H1 (cell line): Measurements from ENCODE around the gene MGAT5B. TPM values are rescaled to one million over a fixed set of nuclear protein-coding genes. Genes with fewer than 3 reads are reported as not detected.

ENCODE experiments used
- ATF2 ChIP-seq: IDR thresholded peaks from 2 replicates; pipeline ENCODE4 v1.6.1; 2012; ENCODE audit warnings: low read length, inconsistent platforms
- CEBPB ChIP-seq: IDR thresholded peaks from 2 replicates; pipeline ENCODE4 v1.6.1; 2012; ENCODE audit warnings: low read depth, low read length
- CHD7 ChIP-seq: fragments of 300-600 bp; sonication (generic); IDR thresholded peaks from 2 replicates; pipeline ENCODE4 v1.7.1; 2012; ENCODE audit warnings: low read length, moderate library complexity, mild to moderate bottlenecking, inconsistent platforms; ENCODE audit not compliant: insufficient replicate concordance
- EGR1 ChIP-seq: IDR thresholded peaks from 2 replicates; pipeline ENCODE4 v1.6.1; 2011; ENCODE audit warnings: low read depth, low read length, borderline replicate concordance
- HDAC2 ChIP-seq, 2 experiments: fragments of 300-600 bp in 1 of 2; sonication (generic) in 1 of 2; IDR thresholded peaks; 2 replicates each; pipeline ENCODE4 v1.6.1; 2011 to 2012; ENCODE audit warnings: low read depth in 2 of 2, low read length in 2 of 2, mild to moderate bottlenecking in 2 of 2, moderate library complexity in 2 of 2, borderline replicate concordance in 1 of 2, inconsistent platforms in 1 of 2
- JUN ChIP-seq: IDR thresholded peaks from 2 replicates; pipeline ENCODE4 v1.6.1; 2011; ENCODE audit warnings: low read depth, mild to moderate bottlenecking, improper control_type of control experiment, low read length
- NANOG ChIP-seq: IDR thresholded peaks from 2 replicates; pipeline ENCODE4 v1.6.1; 2011; ENCODE audit warnings: low read length, low read depth, mild to moderate bottlenecking, inconsistent platforms; ENCODE audit not compliant: insufficient read depth, poor library complexity, severe bottlenecking
- RBBP5 ChIP-seq: IDR thresholded peaks from 2 replicates; pipeline ENCODE4 v1.7.1; 2012; ENCODE audit warnings: low read depth, mild to moderate bottlenecking, inconsistent platforms, low read length, moderate library complexity, borderline replicate concordance
- polyA plus RNA-seq, 7 experiments: library from polyadenylated mRNA; depleted of rRNA in 3 of 7; stranded (reverse) in 5 of 7; unstranded in 2 of 7; fragments of >200 nt in 5 of 7; fragments of 200-250 nt in 2 of 7; gene quantifications; 1 replicate in 5 of 7; 2 replicates in 1 of 7; 4 replicates in 1 of 7; pipeline versions ENCODE4 v1.2.1 to v1.2.3, GENCODE V29; 2011 to 2013; ENCODE audit warnings: missing spikeins in 2 of 7, mixed read lengths in 2 of 7
- total RNA-seq: library from RNA; stranded (reverse); fragmentation: NEBNext Ultra II Directional; extraction: Animal tissue kit (Norgen Biotek cat#: 25700); gene quantifications from 2 replicates; pipeline ENCODE4 v1.2.1, GENCODE V29; 2021

MGAT5B gene
- total and polyA plus RNA-seq, 2 of the 8 experiments (the other 6 are each of a cell fraction or from before 2014, with no cell fraction given), result 7.9 to 8.2 TPM

GRCh38 chr17:76901542-76902197 lies 33.5 kb downstream of the MGAT5B start (continued):
- TF ChIP-seq CHD7, result no peak
- TF ChIP-seq EGR1, result no peak
- TF ChIP-seq JUN, result no peak
- no peak for TF ChIP-seq CEBPB
- no peak for TF ChIP-seq NANOG
- no peak for TF ChIP-seq ATF2
- TF ChIP-seq HDAC2 (IDR thresholded peaks at IDR 0.05; ENCODE audit: borderline replicate concordance in 1 of 2, low read depth in 2 of 2, low read length in 2 of 2), result no peak
- no peak for TF ChIP-seq RBBP5
